Activated CD4-positive, CD25-positive, alpha-beta regulatory T cell treated with anti-CD3 and anti-CD28 coated beads, Interleukin-2, amount 50 U/mL, for 72 hours (primary cell): ENCODE data around the gene CLCN5.

ENCODE experiments used
- DNase-seq: peaks from one replicate; pipeline ENCODE4 v3.0.0; 2021

Gene CLCN5

GRCh38 chrX:50097071-50097470 lies 174.7 kb downstream of the CLCN5 start:
- no peak for DNase-seq

- DNase-seq: no peak
These were observed 175.8 kb downstream of the CLCN5 start for GRCh38 chrX:50098241-50098640.

DNA sequence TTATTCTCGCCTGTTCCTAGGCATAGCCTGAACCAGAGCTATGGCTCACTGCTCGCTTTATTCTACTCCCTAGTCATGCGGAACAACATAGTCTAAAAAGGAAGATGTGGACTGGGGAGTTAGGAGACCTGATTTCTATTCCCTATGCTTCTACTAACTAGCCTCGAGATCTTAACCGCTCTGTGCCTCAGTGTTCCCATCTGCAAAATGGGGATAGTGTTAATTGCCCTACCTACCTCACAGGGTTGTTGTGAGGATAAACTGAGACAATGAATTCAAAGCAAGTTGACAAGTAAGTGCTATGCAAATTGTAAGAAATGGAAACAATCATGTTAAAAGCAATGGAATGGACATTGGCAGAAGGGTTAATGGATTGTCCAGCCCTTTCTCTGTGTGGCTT lies 176.4 kb downstream of the CLCN5 start:
- DNase-seq: no peak

- no peak for DNase-seq
These were observed 176.9 kb downstream of the CLCN5 start for GRCh38 chrX:50099331-50099730.

- DNase-seq: no peak
These were observed 177.8 kb downstream of the CLCN5 start for GRCh38 chrX:50100188-50100587.

DNA sequence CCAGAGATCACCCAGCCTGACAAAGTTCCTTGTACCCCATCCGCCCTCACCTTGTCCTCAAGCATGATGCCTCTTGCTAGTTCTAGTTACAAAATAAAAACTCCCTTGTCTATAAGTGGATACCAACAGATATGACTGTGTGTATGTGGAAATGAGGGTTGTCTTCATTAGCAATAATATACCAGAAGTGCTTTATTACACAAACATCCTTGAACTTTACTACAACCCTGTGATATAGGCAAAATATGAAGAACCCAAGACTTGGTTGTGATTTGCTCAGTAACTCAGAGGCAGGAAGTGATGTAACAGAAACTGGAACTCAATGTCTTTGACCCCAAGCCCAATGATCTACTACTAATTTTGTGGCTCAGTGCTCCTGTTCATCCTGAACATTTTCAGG lies 180.8 kb downstream of the CLCN5 start:
- no peak for DNase-seq

DNA sequence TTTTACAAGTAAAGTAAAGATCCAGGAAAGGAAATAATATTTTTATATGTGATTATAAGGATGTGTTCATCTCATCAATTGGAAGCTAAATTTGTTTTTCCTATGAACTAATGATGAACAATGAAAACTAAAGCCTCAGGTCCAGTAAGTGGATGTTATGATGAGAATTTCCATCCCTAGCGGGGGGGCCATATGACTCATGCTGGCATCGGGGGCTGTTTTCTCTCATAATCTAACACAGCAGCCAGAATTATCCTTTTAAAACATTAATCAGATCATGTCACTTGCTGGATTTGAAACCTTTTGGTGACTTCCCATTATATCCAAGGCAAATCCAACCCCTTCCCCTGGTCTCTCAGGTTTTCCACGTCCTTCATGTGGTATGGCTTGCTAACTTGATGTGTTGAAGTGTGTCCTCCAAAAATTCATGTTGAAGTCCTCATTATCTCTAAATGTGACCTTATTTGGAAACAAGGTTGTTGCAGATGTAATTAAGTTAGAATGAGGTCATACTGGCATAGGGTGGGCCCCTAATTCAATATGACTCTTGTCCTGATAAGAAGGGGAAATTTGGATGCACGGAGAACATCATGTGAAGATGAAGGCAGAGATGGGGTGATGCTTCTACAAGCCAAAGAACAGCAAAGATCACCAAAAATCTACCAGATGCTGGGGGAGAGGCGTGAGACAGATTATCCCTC lies 181.6 kb downstream of the CLCN5 start:
- DNase-seq: no peak

- DNase-seq: no peak
These were observed 183.8 kb downstream of the CLCN5 start for GRCh38 chrX:50106051-50106675.

- DNase-seq: no peak
These were observed 185.1 kb downstream of the CLCN5 start for GRCh38 chrX:50107470-50107869.

- DNase-seq: no peak
These were observed 185.9 kb downstream of the CLCN5 start for GRCh38 chrX:50108264-50108663.

- no peak for DNase-seq
These were observed 189.3 kb downstream of the CLCN5 start for GRCh38 chrX:50111742-50112141.

GRCh38 chrX:50114113-50114512 lies 191.7 kb downstream of the CLCN5 start:
- no peak for DNase-seq

GRCh38 chrX:50115973-50116372 lies 193.6 kb downstream of the CLCN5 start:
- no peak for DNase-seq

GRCh38 chrX:50117476-50117875 lies 195.1 kb downstream of the CLCN5 start:
- no peak for DNase-seq

- no peak for DNase-seq
These were observed 203.1 kb downstream of the CLCN5 start for GRCh38 chrX:50125480-50125879.

DNA sequence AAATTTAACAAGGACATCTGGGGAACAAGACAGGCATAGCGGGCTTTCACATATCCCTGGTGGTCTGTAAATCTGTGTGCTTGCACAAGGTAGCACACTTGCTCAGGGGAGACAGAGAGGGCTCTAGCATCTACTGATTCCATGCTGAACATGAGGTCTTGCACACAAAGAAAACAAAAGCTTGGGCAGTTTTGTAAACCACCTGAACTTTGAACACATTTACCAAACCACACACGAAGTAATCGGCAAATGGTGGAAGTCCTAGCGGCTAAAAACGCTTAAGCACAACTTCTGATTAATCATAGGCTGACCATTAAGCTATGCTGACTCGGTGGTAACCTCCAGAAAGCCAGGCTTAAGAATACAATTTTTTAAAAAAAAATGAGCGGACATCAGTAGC lies 225.6 kb downstream of the CLCN5 start:
- no peak for DNase-seq
